ENCODE results near the gene ATXN1L.

- TF ChIP-seq CTCF (conservative IDR thresholded peaks at IDR 0.05) (no peak), EZH2 (IDR thresholded peaks at IDR 0.05; ENCODE audit: low read depth) (no peak)
Observed at GRCh38 chr16:71808593-71809459, 37.0 kb upstream of the ATXN1L start, which contains the start of gene AP1G1.
